C4-2B (cell line): ENCODE measurements around the gene ZNF410.

Experiments used
- CTCF ChIP-seq: fragments of 450-650 bp; conservative IDR thresholded peaks from 2 replicates; pipeline ENCODE4 v1.5.1; 2017; ENCODE audit warnings: mild to moderate bottlenecking
- ZFX ChIP-seq: fragments of 450-650 bp; IDR thresholded peaks from 2 replicates; pipeline ENCODE4 v1.6.1; 2017

DNA sequence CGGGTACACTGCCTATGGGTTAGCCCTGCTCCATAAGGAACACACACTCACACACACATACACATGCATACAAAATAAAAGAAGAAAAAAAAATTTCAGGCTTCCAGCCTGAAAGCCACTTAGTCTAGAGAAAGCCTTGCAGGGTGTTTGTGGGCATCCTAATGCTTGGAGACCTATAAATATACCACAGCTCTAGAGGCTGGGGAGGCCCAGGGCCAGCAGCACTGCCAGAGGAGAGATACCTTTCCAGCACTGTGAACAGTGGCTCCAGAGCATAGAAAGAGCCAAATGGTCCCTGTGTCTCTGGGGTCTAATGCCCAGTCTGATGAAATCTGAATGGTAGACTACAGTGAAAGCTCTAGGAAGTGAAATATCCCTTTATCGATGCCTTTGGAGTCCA is 50.4 kb downstream of the ZNF410 start:
- TF ChIP-seq CTCF = no peak
- no peak for TF ChIP-seq ZFX
